NCI-H2171 (cell line): Measurements from ENCODE around the gene CDK2AP2.
A peak's percentile ranks its signal among the peaks of the same experiment; 100 is the strongest.
"Not testable (repeated sequence)": the region's sequence is repeated elsewhere in the genome, so short reads cannot be mapped to it uniquely, and the experiment has no call there.

Experiments used
- DNase-seq: peaks from one replicate; lab custom pipeline; 2025; lab: John Stamatoyannopoulos, UW

CDK2AP2 gene

DNA sequence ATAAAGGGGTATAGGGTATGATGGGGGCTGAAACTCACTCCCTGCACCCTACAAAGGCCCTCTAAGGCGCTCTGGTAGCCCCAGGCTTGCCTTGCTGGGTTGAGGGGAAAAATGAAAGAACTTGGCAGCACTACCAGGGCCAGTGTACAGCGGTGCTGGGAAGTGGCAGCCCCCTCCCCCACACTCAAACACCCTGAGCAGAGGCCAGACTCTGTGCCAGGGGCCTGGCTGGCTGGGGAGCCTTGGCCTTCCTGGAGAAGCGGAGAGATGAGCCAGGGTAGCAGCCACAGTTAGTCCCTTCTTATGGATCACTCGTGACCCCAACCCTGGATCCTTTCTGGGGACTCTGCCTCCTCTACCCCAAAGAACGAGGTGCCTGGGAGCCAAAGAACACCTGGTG lies 41.6 kb downstream of the CDK2AP2 start:
- no peak for DNase-seq

GRCh38 chr11:67465530-67465929 lies 42.4 kb downstream of the CDK2AP2 start:
- DNase-seq: not testable (repeated sequence)

- DNase-seq: no peak
Measured at GRCh38 chr11:67465189-67465510, 42.8 kb downstream of the CDK2AP2 start.

- peak; percentile 90 for DNase-seq
Measured at GRCh38 chr11:67464411-67465188, 43.4 kb downstream of the CDK2AP2 start.

GRCh38 chr11:67463680-67464410 lies 44.1 kb downstream of the CDK2AP2 start:
- no peak for DNase-seq

DNA sequence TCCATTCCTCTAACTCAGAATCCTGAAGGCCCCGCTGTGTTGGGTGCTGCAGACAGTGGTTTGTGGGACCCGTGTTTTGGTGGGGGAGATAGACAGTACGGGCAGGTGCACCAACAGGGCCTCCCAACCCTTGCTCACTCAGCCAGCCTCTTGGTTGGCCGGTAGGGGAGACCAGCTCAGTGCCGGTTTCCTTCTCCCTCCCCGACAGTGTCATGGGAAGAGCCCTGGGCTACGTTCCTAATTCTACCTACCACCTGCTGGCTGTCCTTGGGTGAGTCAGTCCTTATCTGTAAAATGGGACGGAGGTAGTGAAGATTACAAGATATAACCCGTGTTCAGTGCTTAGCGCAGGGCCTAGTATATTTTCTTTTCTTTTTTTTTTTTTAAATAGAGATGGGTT lies 44.8 kb downstream of the CDK2AP2 start:
- no peak for DNase-seq

GRCh38 chr11:67458266-67458665 lies 49.7 kb downstream of the CDK2AP2 start:
- DNase-seq: no peak

DNA sequence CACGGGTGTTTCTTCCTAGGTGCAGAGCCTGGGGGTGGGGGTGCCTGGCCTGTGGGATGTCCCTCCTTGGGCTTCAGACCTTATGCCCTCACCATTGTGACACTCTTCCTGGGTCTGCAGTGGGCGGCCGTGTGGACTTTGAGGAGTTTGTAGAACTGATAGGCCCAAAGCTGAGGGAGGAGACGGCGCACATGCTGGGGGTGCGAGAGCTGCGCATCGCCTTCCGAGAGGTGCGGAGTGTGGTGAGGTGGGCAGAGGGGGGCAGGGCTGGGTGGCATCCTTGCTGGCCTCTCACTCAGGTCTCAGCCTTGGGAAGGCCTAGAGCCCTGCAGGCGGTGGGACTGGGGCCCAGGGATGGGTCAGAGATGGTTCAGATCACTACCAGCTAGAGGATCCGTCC lies 50.5 kb downstream of the CDK2AP2 start:
- DNase-seq: no peak
